PC-3 (cell line): ENCODE data around the gene HLCS. TPM values are rescaled to one million over a fixed set of nuclear protein-coding genes. Genes with fewer than 3 reads are reported as not detected.

ENCODE experiments used
- ATAC-seq: fragments of 200-7000 bp; cut with Tn5 transposase; 2 replicates; pipeline ENCODE4 v1.9.1; 2020; ENCODE audit warnings: mild to moderate bottlenecking, moderate library complexity
- BruUV-seq: library from RNA; stranded (reverse); fragments of 400-500 nt; replicated peaks from 2 replicates; lab custom pipeline; 2021; lab: Mats Ljungman, UMichigan
- CTCF ChIA-PET: fragments of 300-600 bp; sonication (Branson Sonifier 250); formaldehyde crosslinking; loops from one replicate; lab custom pipeline; 2022; ENCODE audit warnings: antibody characterized with exemption; lab: Charles Lee
- POLR2A ChIA-PET: fragments of 300-600 bp; sonication (Branson Sonifier 250); formaldehyde crosslinking; loops from one replicate; lab custom pipeline; 2022; ENCODE audit warnings: antibody characterized with exemption; ENCODE audit not compliant: unreplicated experiment; lab: Charles Lee
- DNase-seq: peaks from one replicate; pipeline ENCODE4 v3.0.0-alpha.2; 2015
- H2AFZ ChIP-seq: fragments of 300-600 bp; sonication (generic); 2 replicates; pipeline ENCODE4 v1.6.0; 2016; ENCODE audit warnings: antibody characterized with exemption, low read length
- H3F3A ChIP-seq: fragments of 300-600 bp; sonication (generic); one replicate; pipeline ENCODE4 v1.6.0; 2017; ENCODE audit warnings: antibody characterized with exemption, low read length, control low read depth, mild to moderate bottlenecking; ENCODE audit not compliant: unreplicated experiment
- H3K27ac ChIP-seq: fragments of 300-600 bp; sonication (generic); 2 replicates; pipeline ENCODE4 v1.5.1; 2016; ENCODE audit warnings: mild to moderate bottlenecking, low read length
- H3K27me3 ChIP-seq: fragments of 300-600 bp; sonication (generic); 2 replicates; pipeline ENCODE4 v1.6.1; 2016; ENCODE audit warnings: low read length, mixed read lengths
- H3K36me3 ChIP-seq: fragments of 300-600 bp; sonication (generic); 2 replicates; pipeline ENCODE4 v1.6.1; 2016; ENCODE audit warnings: low read depth, mixed run types, low read length, mixed read lengths
- H3K4me1 ChIP-seq: fragments of 300-600 bp; sonication (generic); 2 replicates; pipeline ENCODE4 v1.5.1; 2016; ENCODE audit warnings: low read length; ENCODE audit not compliant: insufficient read depth
- H3K4me2 ChIP-seq: fragments of 300-600 bp; sonication (generic); 2 replicates; pipeline ENCODE4 v1.6.0; 2016; ENCODE audit warnings: low read length
- H3K4me3 ChIP-seq: fragments of 300-600 bp; sonication (generic); 2 replicates; pipeline ENCODE4 v1.5.1; 2016; ENCODE audit warnings: mild to moderate bottlenecking, low read length, mixed read lengths
- H3K79me2 ChIP-seq: fragments of 300-600 bp; sonication (generic); 2 replicates; pipeline ENCODE4 v1.6.1; 2017; ENCODE audit warnings: low read length, mixed read lengths
- H3K9ac ChIP-seq: fragments of 300-600 bp; sonication (generic); 2 replicates; pipeline ENCODE4 v1.6.0; 2016; ENCODE audit warnings: mild to moderate bottlenecking, low read length
- H3K9me2 ChIP-seq: fragments of 300-600 bp; sonication (generic); replicated peaks from 2 replicates; pipeline ENCODE4 v1.6.1; 2016; ENCODE audit warnings: mixed run types, low read length, mixed read lengths
- H3K9me3 ChIP-seq: fragments of 300-600 bp; sonication (generic); 2 replicates; pipeline ENCODE4 v1.6.1; 2016; ENCODE audit warnings: low read length, mixed read lengths
- H4K20me1 ChIP-seq: fragments of 300-600 bp; sonication (generic); 2 replicates; pipeline ENCODE4 v1.6.1; 2016; ENCODE audit warnings: low read length, mixed read lengths
- CTCF ChIP-seq: fragments of 300-600 bp; sonication (generic); conservative IDR thresholded peaks from 2 replicates; pipeline ENCODE4 v1.5.1; 2017; ENCODE audit warnings: antibody characterized with exemption, low read depth, mild to moderate bottlenecking, low read length
- EZH2 ChIP-seq: fragments of 300-600 bp; sonication (generic); IDR thresholded peaks from one replicate; pipeline ENCODE4 v1.6.1; 2017; ENCODE audit warnings: antibody characterized with exemption, mild to moderate bottlenecking, low read length; ENCODE audit not compliant: unreplicated experiment
- EZH2phosphoT487 ChIP-seq: fragments of 300-600 bp; sonication (generic); IDR thresholded peaks from 2 replicates; pipeline ENCODE4 v1.6.1; 2018; ENCODE audit warnings: mild to moderate bottlenecking, antibody characterized with exemption, low read length, borderline replicate concordance
- intact Hi-C: fragments of 100-400 bp; cut with micrococcal nuclease; formaldehyde crosslinking; loops from 2 replicates; pipeline ENCODE4 v1.9.0; 2023
- total RNA-seq: library from RNA; depleted of rRNA; stranded (reverse); fragments of >200 nt; gene quantifications from 2 replicates; pipeline ENCODE4 v1.2.3, GENCODE V29; 2014

HLCS gene
- total RNA-seq, 1 experiment from 2014 or later, result 44.1 TPM

- H3K27ac ChIP-seq, result no peak overlapping the region
- H3K27me3 ChIP-seq, result no peaks in the 10 kb centered on the region
- H3K9me3 ChIP-seq, result no peaks in the 10 kb centered on the region
- TF ChIP-seq EZH2, result no peak
- TF ChIP-seq CTCF, result no peak
- TF ChIP-seq EZH2phosphoT487, result no peak
- H3K9ac ChIP-seq, result no peak overlapping the region
- no peaks in the 10 kb centered on the region for H3F3A ChIP-seq
- no peak overlapping the region for H3K4me3 ChIP-seq
- H3K9me2 ChIP-seq, result no peaks in the 10 kb centered on the region
- H2AFZ ChIP-seq, result no peak overlapping the region
- BruUV-seq, result no TSS peak
- POLR2A ChIA-PET, result no interaction called here
- intact Hi-C loops, result no loop called here
- peaks cover 100% of the 10 kb centered on the region for H3K79me2 ChIP-seq
- CTCF ChIA-PET, result no interaction called here
- ATAC-seq (no peak), DNase-seq (no peak)
- H4K20me1 ChIP-seq, result peaks cover 71% of the 10 kb centered on the region
- H3K36me3 ChIP-seq, result peaks cover 17% of the 10 kb centered on the region
- no peak overlapping the region for H3K4me2 ChIP-seq
- peaks cover 17% of the 10 kb centered on the region for H3K4me1 ChIP-seq
Measured at GRCh38 chr21:36706482-36706852, 260.0 kb downstream of the HLCS start.

GRCh38 chr21:36705679-36706481 lies 260.6 kb downstream of the HLCS start:
- Histone ChIP-seq H4K20me1 (peaks cover 72% of the 10 kb centered on the region), H3K79me2 (peaks cover 100% of the 10 kb centered on the region), H3F3A (no peaks in the 10 kb centered on the region), H3K4me3 (no peak overlapping the region), H3K27me3 (no peaks in the 10 kb centered on the region), H3K4me1 (peaks cover 13% of the 10 kb centered on the region), H2AFZ (no peak overlapping the region), H3K36me3 (peaks cover 22% of the 10 kb centered on the region), H3K9me2 (no peaks in the 10 kb centered on the region), H3K9ac (no peak overlapping the region), H3K9me3 (no peaks in the 10 kb centered on the region), H3K4me2 (no peak overlapping the region), H3K27ac (no peak overlapping the region)
- DNase-seq, result no peak
- ChIA-PET POLR2A (no interaction called here), CTCF (no interaction called here)
- ATAC-seq, result no peak
- intact Hi-C loops, result no loop called here
- TF ChIP-seq EZH2 (no peak), CTCF (no peak), EZH2phosphoT487 (no peak)
- no TSS peak for BruUV-seq

GRCh38 chr21:36704958-36705678 lies 261.4 kb downstream of the HLCS start:
- ATAC-seq (no peak), DNase-seq (no peak)
- H3K4me3 ChIP-seq, result no peak overlapping the region
- POLR2A ChIA-PET, result no interaction called here
- no peaks in the 10 kb centered on the region for H3K9me3 ChIP-seq
- no peak overlapping the region for H3K4me2 ChIP-seq
- no peak overlapping the region for H2AFZ ChIP-seq
- intact Hi-C loops, result loop anchor here (5.0 kb wide), 1 partner anchor 222 kb away; no protein-coding TSS in a partner anchor
- no peaks in the 10 kb centered on the region for H3K9me2 ChIP-seq
- peaks cover 13% of the 10 kb centered on the region for H3K4me1 ChIP-seq
- no TSS peak for BruUV-seq
- H3K36me3 ChIP-seq, result peaks cover 23% of the 10 kb centered on the region
- H3K27me3 ChIP-seq, result no peaks in the 10 kb centered on the region
- H3F3A ChIP-seq, result no peaks in the 10 kb centered on the region
- peaks cover 100% of the 10 kb centered on the region for H3K79me2 ChIP-seq
- TF ChIP-seq EZH2 (no peak), EZH2phosphoT487 (no peak), CTCF (no peak)
- H3K27ac ChIP-seq, result no peak overlapping the region
- H4K20me1 ChIP-seq, result peaks cover 79% of the 10 kb centered on the region
- CTCF ChIA-PET, result no interaction called here
- no peak overlapping the region for H3K9ac ChIP-seq
